Cardiac muscle cell (in vitro differentiated cells and primary cell): ENCODE measurements around the gene SEZ6L2. TPM values are rescaled to one million over a fixed set of nuclear protein-coding genes. Genes with fewer than 3 reads are reported as not detected.
"Not testable (repeated sequence)": the region's sequence is repeated elsewhere in the genome, so short reads cannot be mapped to it uniquely, and the experiment has no call there.

Experiments used
- DNase-seq, 2 donors: peaks; one replicate each; pipeline versions ENCODE4 v3.0.0 to v3.0.0-alpha.2; 2010 to 2017; ENCODE audit warnings: low read depth in 1 of 2, low spot score in 1 of 2
- H3K27ac ChIP-seq: fragments of 200-600 bp; sonication (generic); 2 replicates; pipeline ENCODE4 v1.5.1; 2016
- H3K27me3 ChIP-seq: fragments of 200-600 bp; sonication (generic); 2 replicates; pipeline ENCODE4 v1.6.0; 2016; ENCODE audit warnings: control low read depth
- H3K36me3 ChIP-seq: fragments of 200-600 bp; sonication (generic); 2 replicates; pipeline ENCODE4 v1.5.1; 2016; ENCODE audit warnings: control low read depth
- H3K4me1 ChIP-seq: fragments of 200-600 bp; sonication (generic); 2 replicates; pipeline ENCODE4 v1.8.1; 2017; ENCODE audit warnings: low read depth, mild to moderate bottlenecking, mixed run types
- H3K4me3 ChIP-seq: fragments of 200-600 bp; sonication (generic); 2 replicates; pipeline ENCODE4 v1.5.1; 2016; ENCODE audit warnings: mild to moderate bottlenecking
- H3K9me3 ChIP-seq: fragments of 200-600 bp; sonication (generic); 2 replicates; pipeline ENCODE4 v1.5.1; 2017; ENCODE audit warnings: low read depth, mild to moderate bottlenecking, control low read depth
- CTCF ChIP-seq: IDR thresholded peaks from 2 replicates; pipeline ENCODE4 v1.5.1; 2012; ENCODE audit warnings: low read depth, mild to moderate bottlenecking, low read length
- polyA plus RNA-seq: library from polyadenylated mRNA; unstranded; fragments of >200 nt; fragmentation: Nextera tagmentation; extraction: Ambion mirVana; gene quantifications from 2 replicates; pipeline ENCODE4 v1.2.1, GENCODE V29; 2016
- total RNA-seq: library from RNA; depleted of rRNA; stranded (reverse); fragments of >200 nt; gene quantifications from 2 replicates; pipeline ENCODE4 v1.2.3, GENCODE V29; 2016

SEZ6L2 gene
- total and polyA plus RNA-seq, 2 experiments from 2014 or later = 5.8 to 21.1 TPM

DNA sequence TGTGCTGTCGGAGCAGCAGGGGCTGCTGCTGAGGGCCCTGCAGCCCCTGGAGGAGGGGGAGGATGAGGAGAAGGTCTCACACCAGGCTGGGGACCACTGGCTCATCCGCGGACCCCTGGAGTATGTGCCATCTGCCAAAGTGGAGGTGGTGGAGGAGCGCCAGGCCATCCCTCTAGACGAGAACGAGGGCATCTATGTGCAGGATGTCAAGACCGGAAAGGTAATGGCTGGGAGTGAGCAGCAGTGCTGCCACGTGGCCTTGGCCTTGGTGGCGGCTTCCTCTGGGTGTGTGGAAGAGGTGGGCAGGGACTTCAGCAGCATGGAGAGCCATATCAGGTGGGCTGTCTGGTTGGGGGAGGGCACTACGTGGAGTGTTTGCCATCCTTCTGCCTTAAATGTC is 59.1 kb downstream of the SEZ6L2 start:
- H3K27me3 ChIP-seq = no peaks in the 10 kb centered on the region
- no peak overlapping the region for H3K27ac ChIP-seq
- H3K36me3 ChIP-seq = no peaks in the 10 kb centered on the region
- no peak overlapping the region for H3K4me3 ChIP-seq
- no peak for TF ChIP-seq CTCF
- no peaks in the 10 kb centered on the region for H3K4me1 ChIP-seq
- H3K9me3 ChIP-seq = no peaks in the 10 kb centered on the region
- no peak for DNase-seq

GRCh38 chr16:29839822-29840221 is 59.5 kb downstream of the SEZ6L2 start:
- Histone ChIP-seq H3K27ac (no peak overlapping the region), H3K36me3 (no peaks in the 10 kb centered on the region), H3K4me3 (no peak overlapping the region), H3K4me1 (no peaks in the 10 kb centered on the region), H3K27me3 (no peaks in the 10 kb centered on the region), H3K9me3 (no peaks in the 10 kb centered on the region)
- no peak for TF ChIP-seq CTCF
- no peak for DNase-seq

- H3K9me3 ChIP-seq = no peaks in the 10 kb centered on the region
- no peaks in the 10 kb centered on the region for H3K27me3 ChIP-seq
- no peak overlapping the region for H3K27ac ChIP-seq
- H3K4me3 ChIP-seq = no peak overlapping the region
- no peak for TF ChIP-seq CTCF
- DNase-seq = no peak
- H3K36me3 ChIP-seq = no peaks in the 10 kb centered on the region
- H3K4me1 ChIP-seq = no peaks in the 10 kb centered on the region
Observed at GRCh38 chr16:29837841-29838240, 61.5 kb downstream of the SEZ6L2 start.

DNA sequence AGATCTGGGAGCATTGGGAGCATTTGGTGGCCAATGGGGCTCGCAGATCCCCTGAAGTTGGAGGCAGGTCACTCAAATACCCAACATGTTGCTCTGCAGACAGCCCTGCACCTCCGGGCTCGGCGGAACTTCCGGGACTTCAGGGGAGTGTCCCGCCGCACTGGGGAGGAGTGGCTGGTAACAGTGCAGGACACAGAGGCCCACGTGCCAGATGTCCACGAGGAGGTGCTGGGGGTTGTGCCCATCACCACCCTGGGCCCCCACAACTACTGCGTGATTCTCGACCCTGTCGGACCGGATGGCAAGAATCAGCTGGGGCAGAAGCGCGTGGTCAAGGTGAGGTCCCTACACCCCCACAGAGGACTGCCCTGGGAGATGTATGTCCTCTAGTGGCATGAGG is 62.7 kb downstream of the SEZ6L2 start:
- Histone ChIP-seq H3K27ac (no peak overlapping the region), H3K9me3 (no peaks in the 10 kb centered on the region), H3K27me3 (no peaks in the 10 kb centered on the region), H3K4me3 (no peak overlapping the region), H3K36me3 (no peaks in the 10 kb centered on the region), H3K4me1 (no peaks in the 10 kb centered on the region)
- no peak for TF ChIP-seq CTCF
- no peak for DNase-seq

GRCh38 chr16:29835926-29836325 is 63.4 kb downstream of the SEZ6L2 start:
- no peaks in the 10 kb centered on the region for H3K27me3 ChIP-seq
- TF ChIP-seq CTCF = no peak
- no peaks in the 10 kb centered on the region for H3K36me3 ChIP-seq
- no peak overlapping the region for H3K27ac ChIP-seq
- DNase-seq = no peak
- H3K4me1 ChIP-seq = no peaks in the 10 kb centered on the region
- H3K9me3 ChIP-seq = no peaks in the 10 kb centered on the region
- H3K4me3 ChIP-seq = no peak overlapping the region

DNA sequence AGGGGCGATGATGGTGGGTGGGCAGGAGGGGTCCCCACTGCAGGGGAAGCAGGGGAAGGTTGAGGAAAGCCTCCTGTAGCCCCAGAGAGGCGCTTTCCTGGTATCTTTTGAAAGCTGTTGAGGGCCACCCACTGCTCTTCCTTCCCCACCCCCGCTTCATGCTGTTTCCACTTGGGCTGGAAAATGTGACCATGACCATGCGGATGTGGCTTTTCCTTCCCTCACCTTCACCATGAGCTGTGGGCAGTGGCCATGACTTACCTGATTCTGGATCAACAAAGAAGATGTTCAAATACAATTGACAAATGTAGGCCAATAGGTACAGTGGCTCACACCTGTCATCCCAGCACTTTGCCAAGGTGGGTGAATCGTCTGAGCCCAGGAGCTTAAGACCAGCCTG is 65.3 kb downstream of the SEZ6L2 start:
- Histone ChIP-seq H3K4me3 (no peak overlapping the region), H3K27ac (no peak overlapping the region), H3K27me3 (no peaks in the 10 kb centered on the region), H3K9me3 (no peaks in the 10 kb centered on the region), H3K36me3 (no peaks in the 10 kb centered on the region), H3K4me1 (no peaks in the 10 kb centered on the region)
- DNase-seq = no peak
- TF ChIP-seq CTCF = no peak

DNA sequence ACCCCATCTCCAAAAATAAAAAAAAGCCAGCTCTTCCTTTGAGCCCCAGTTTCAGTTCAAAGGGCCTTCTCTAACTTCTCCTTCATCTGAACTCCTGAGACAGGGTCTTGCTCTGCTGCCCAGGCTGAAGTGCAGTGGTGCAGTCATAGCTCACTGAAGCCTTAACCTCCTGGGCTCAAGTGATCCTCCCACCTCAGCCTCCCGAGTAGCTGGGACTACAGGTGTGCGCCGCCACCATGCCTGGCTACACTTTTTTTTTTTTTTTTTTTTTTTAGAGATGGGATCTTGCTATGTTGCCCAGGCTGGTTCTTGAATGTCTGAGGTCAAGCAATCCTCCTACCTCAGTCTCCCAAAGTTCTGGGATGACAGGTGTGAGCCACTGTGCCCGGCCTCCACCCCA is 66.1 kb downstream of the SEZ6L2 start:
- not testable (repeated sequence) for H3K27me3 ChIP-seq, H3K4me3 ChIP-seq, H3K36me3 ChIP-seq, H3K4me1 ChIP-seq, H3K9me3 ChIP-seq, H3K27ac ChIP-seq, DNase-seq
